ENCODE results near the gene GALNT9. TPM values are rescaled to one million over a fixed set of nuclear protein-coding genes. Genes with fewer than 3 reads are reported as not detected.
"Not testable (repeated sequence)": the region's sequence is repeated elsewhere in the genome, so short reads cannot be mapped to it uniquely, and the experiment has no call there.

The GALNT9 gene
- polyA plus RNA-seq, 1 donor from 2014 or later = 13.5 TPM

- no peak for TF ChIP-seq TAF1 (IDR thresholded peaks at IDR 0.05; ENCODE audit: low read depth)
- no peak for TF ChIP-seq EP300 (conservative IDR thresholded peaks at IDR 0.05; ENCODE audit: poor library complexity, severe bottlenecking)
- no peak for TF ChIP-seq POLR2AphosphoS5 (IDR thresholded peaks at IDR 0.05)
- TF ChIP-seq SMC3 (conservative IDR thresholded peaks at IDR 0.05; ENCODE audit: poor library complexity) = no peak
- TF ChIP-seq MXI1 (conservative IDR thresholded peaks at IDR 0.05; ENCODE audit: poor library complexity, severe bottlenecking) = no peak
- no peak overlapping the region for H3K9ac ChIP-seq (ENCODE audit: low read length)
- no peak overlapping the region for H3K4me3 ChIP-seq (ENCODE audit: low read length)
- no peaks in the 10 kb centered on the region for H3K27me3 ChIP-seq (ENCODE audit: insufficient read depth, low read depth, low read length)
- H2AFZ ChIP-seq (ENCODE audit: low read depth, low read length) = no peak overlapping the region
- H3K4me2 ChIP-seq (ENCODE audit: low read length) = no peak overlapping the region
- no peaks in the 10 kb centered on the region for H3K9me3 ChIP-seq (ENCODE audit: low read length)
- H3K27ac ChIP-seq (ENCODE audit: low read length) = peak overlapping the region; percentile 20
- no peaks in the 10 kb centered on the region for H3K79me2 ChIP-seq (replicated peaks; ENCODE audit: insufficient read depth, low read length)
- no peaks in the 10 kb centered on the region for H4K20me1 ChIP-seq (ENCODE audit: insufficient read depth)
- H3F3A ChIP-seq (ENCODE audit: insufficient read depth, low read length, poor library complexity, severe bottlenecking) = no peaks in the 10 kb centered on the region
- no peaks in the 10 kb centered on the region for H3K36me3 ChIP-seq (ENCODE audit: insufficient read depth, low read length)
- no peaks in the 10 kb centered on the region for H3K9me2 ChIP-seq (ENCODE audit: insufficient read depth, low read length)
Observed at GRCh38 chr12:132222808-132223173, 106.6 kb downstream of the GALNT9 start.

GRCh38 chr12:132222096-132222807 is 107.1 kb downstream of the GALNT9 start:
- Histone ChIP-seq H3F3A (ENCODE audit: insufficient read depth, low read length, poor library complexity, severe bottlenecking) (no peaks in the 10 kb centered on the region), H3K4me3 (ENCODE audit: low read length) (no peak overlapping the region), H3K79me2 (replicated peaks; ENCODE audit: insufficient read depth, low read length) (no peaks in the 10 kb centered on the region), H3K4me2 (ENCODE audit: low read length) (no peak overlapping the region), H3K36me3 (ENCODE audit: insufficient read depth, low read length) (no peaks in the 10 kb centered on the region), H3K9ac (ENCODE audit: low read length) (no peak overlapping the region), H3K9me3 (ENCODE audit: low read length) (no peaks in the 10 kb centered on the region), H3K27ac (ENCODE audit: low read length) (peak overlapping the region; percentile 20), H2AFZ (ENCODE audit: low read depth, low read length) (no peak overlapping the region), H3K27me3 (ENCODE audit: insufficient read depth, low read depth, low read length) (no peaks in the 10 kb centered on the region), H4K20me1 (ENCODE audit: insufficient read depth) (no peaks in the 10 kb centered on the region), H3K9me2 (ENCODE audit: insufficient read depth, low read length) (no peaks in the 10 kb centered on the region)
- no peak for TF ChIP-seq EZH2 (IDR thresholded peaks at IDR 0.05; ENCODE audit: borderline replicate concordance, insufficient read depth, low read length, poor library complexity, severe bottlenecking)
- TF ChIP-seq POLR2AphosphoS5 (IDR thresholded peaks at IDR 0.05) = peak; percentile 39
- no peak for TF ChIP-seq SMC3 (conservative IDR thresholded peaks at IDR 0.05; ENCODE audit: poor library complexity)
- TF ChIP-seq REST (IDR thresholded peaks at IDR 0.05; ENCODE audit: borderline replicate concordance) = no peak

- H3K9ac ChIP-seq (ENCODE audit: low read length); H3K79me2 ChIP-seq (replicated peaks; ENCODE audit: insufficient read depth, low read length); H3K9me2 ChIP-seq (ENCODE audit: insufficient read depth, low read length); H3K9me3 ChIP-seq (ENCODE audit: low read length); H3K27ac ChIP-seq (ENCODE audit: low read length); H3K36me3 ChIP-seq (ENCODE audit: insufficient read depth, low read length); H4K20me1 ChIP-seq (ENCODE audit: insufficient read depth); H3F3A ChIP-seq (ENCODE audit: insufficient read depth, low read length, poor library complexity, severe bottlenecking); H3K4me3 ChIP-seq (ENCODE audit: low read length); H3K27me3 ChIP-seq (ENCODE audit: insufficient read depth, low read depth, low read length); H3K4me2 ChIP-seq (ENCODE audit: low read length); H2AFZ ChIP-seq (ENCODE audit: low read depth, low read length): not testable (repeated sequence)
Observed at GRCh38 chr12:132219761-132220160, 109.6 kb downstream of the GALNT9 start.
